ENCODE results near the gene MAVS. TPM values are rescaled to one million over a fixed set of nuclear protein-coding genes. Genes with fewer than 3 reads are reported as not detected.

MAVS gene
- total RNA-seq, 2 donors from 2014 or later, result 35.2 to 42.1 TPM

- H3K27me3 ChIP-seq (replicated peaks; ENCODE audit: insufficient read depth), result no peaks in the 10 kb centered on the region
- TF ChIP-seq, protein P1, sequence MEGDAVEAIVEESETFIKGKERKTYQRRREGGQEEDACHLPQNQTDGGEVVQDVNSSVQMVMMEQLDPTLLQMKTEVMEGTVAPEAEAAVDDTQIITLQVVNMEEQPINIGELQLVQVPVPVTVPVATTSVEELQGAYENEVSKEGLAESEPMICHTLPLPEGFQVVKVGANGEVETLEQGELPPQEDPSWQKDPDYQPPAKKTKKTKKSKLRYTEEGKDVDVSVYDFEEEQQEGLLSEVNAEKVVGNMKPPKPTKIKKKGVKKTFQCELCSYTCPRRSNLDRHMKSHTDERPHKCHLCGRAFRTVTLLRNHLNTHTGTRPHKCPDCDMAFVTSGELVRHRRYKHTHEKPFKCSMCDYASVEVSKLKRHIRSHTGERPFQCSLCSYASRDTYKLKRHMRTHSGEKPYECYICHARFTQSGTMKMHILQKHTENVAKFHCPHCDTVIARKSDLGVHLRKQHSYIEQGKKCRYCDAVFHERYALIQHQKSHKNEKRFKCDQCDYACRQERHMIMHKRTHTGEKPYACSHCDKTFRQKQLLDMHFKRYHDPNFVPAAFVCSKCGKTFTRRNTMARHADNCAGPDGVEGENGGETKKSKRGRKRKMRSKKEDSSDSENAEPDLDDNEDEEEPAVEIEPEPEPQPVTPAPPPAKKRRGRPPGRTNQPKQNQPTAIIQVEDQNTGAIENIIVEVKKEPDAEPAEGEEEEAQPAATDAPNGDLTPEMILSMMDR (IDR thresholded peaks at IDR 0.05), result no peak
- ATAC-seq (ENCODE audit: insufficient number of reproducible peaks, low FRiP score, low read depth) (peak; percentile 81), DNase-seq (ENCODE audit: low spot score) (peak; percentile 92)
- no peaks in the 10 kb centered on the region for H3K9me3 ChIP-seq
- H3K27ac ChIP-seq, result peak overlapping the region; percentile 84 to 94
- H3K4me3 ChIP-seq, result peak overlapping the region; percentile 67
- no peaks in the 10 kb centered on the region for H3K36me3 ChIP-seq
- H3K4me1 ChIP-seq (ENCODE audit: control insufficient read depth in 1 of 2, low read depth in 2 of 2), result peaks cover 25 to 63% of the 10 kb centered on the region in 2 donors
Observed at GRCh38 chr20:3811467-3812258, 35.0 kb upstream of the MAVS start.

GRCh38 chr20:3812259-3812681 is 34.4 kb upstream of the MAVS start:
- no peaks in the 10 kb centered on the region for H3K36me3 ChIP-seq
- H3K4me1 ChIP-seq (ENCODE audit: control insufficient read depth in 1 of 2, low read depth in 2 of 2), result peaks cover 19 to 57% of the 10 kb centered on the region in 2 donors
- H3K9me3 ChIP-seq, result no peaks in the 10 kb centered on the region
- ATAC-seq (ENCODE audit: insufficient number of reproducible peaks, low FRiP score, low read depth), result no peak
- no peaks in the 10 kb centered on the region for H3K27me3 ChIP-seq (replicated peaks; ENCODE audit: insufficient read depth)
- TF ChIP-seq, protein P1 (IDR thresholded peaks at IDR 0.05), result no peak
- no peak overlapping the region for H3K4me3 ChIP-seq
- H3K27ac ChIP-seq, result peak overlapping the region; percentile 84 to 94
- no peak for DNase-seq (ENCODE audit: low spot score)

DNA sequence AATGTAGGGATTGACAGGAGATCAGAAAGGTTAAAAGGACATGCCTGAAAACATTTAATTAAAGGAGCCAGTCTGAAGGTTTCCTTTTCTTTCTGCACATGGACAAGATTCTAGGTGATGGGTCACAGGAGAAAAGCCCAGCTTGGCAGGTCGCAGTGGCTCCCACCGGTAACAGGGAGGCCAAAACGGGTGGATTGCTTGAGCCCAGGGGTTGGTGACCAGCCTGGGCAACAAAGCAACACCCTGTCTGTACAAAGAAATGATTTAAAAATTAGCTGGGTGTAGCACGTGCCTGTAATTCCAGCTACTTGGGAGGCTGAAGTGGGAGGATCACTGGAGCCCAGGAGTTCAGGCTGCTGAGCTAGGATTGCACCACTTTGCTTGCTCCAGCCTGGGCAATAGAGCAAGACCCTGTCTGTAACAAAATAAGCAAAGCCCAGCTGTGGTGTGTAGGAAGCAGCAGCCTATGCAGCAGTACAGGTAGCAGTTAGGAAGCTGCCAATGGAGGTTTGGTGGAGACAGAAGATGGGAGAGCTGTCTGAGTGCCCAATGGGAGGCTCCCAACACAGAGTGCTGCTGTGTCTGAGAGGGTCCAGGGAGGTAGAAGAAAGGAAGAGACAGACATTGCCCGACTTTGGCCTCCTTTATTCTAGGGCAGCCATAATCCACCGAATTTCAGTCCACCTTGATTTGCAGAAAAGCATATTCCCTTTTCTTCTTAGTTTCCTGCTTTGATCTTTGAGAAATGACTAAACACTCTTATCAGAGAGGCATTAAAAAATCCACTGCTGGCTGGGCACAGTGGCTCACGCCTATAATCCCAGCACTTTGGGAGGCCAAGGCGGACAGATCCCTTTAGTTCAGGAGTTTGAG is 33.4 kb upstream of the MAVS start:
- Histone ChIP-seq H3K4me3 (no peak overlapping the region), H3K9me3 (no peaks in the 10 kb centered on the region), H3K27ac (peak overlapping the region; percentile 41 to 58), H3K4me1 (ENCODE audit: control insufficient read depth in 1 of 2, low read depth in 2 of 2) (peaks cover 12 to 50% of the 10 kb centered on the region in 2 donors), H3K36me3 (no peaks in the 10 kb centered on the region), H3K27me3 (replicated peaks; ENCODE audit: insufficient read depth) (no peaks in the 10 kb centered on the region)
- TF ChIP-seq, protein P1 (IDR thresholded peaks at IDR 0.05), result no peak
- DNase-seq (ENCODE audit: low spot score) (no peak), ATAC-seq (ENCODE audit: insufficient number of reproducible peaks, low FRiP score, low read depth) (no peak)

GRCh38 chr20:3813848-3814581 is 32.6 kb upstream of the MAVS start:
- peaks cover 8 to 48% of the 10 kb centered on the region in 2 donors for H3K4me1 ChIP-seq (ENCODE audit: control insufficient read depth in 1 of 2, low read depth in 2 of 2)

More at GRCh38 chr20:3813848-3814581, 32.6 kb upstream of the MAVS start:
- DNase-seq (ENCODE audit: low spot score) (no peak), ATAC-seq (ENCODE audit: insufficient number of reproducible peaks, low FRiP score, low read depth) (no peak)
- H3K36me3 ChIP-seq, result no peaks in the 10 kb centered on the region
- H3K4me3 ChIP-seq, result no peak overlapping the region
- TF ChIP-seq, protein P1 (IDR thresholded peaks at IDR 0.05), result no peak
- peak overlapping the region in 1 of 2 donors; percentile 41 for H3K27ac ChIP-seq
- H3K9me3 ChIP-seq, result no peaks in the 10 kb centered on the region
- H3K27me3 ChIP-seq (replicated peaks; ENCODE audit: insufficient read depth), result no peaks in the 10 kb centered on the region

Data from thoracic aorta (tissue), 2 donors.